BLaER1 treated with 17β-estradiol and CSF1 and Interleukin-3, amounts not matched to agents 10 nM and 100 nM (cell line): ENCODE results near the gene DRC7.

Experiments used
- H3K27ac ChIP-seq, 11 experiments: shearing (Covaris generic); formaldehyde crosslinking; 2 replicates each; pipeline ENCODE4 v1.8.1; 2022
- H3K27me3 ChIP-seq, 11 experiments: shearing (Covaris generic); formaldehyde crosslinking; 2 replicates each; pipeline ENCODE4 v1.8.1; 2022
- H3K36me3 ChIP-seq, 11 experiments: shearing (Covaris generic); formaldehyde crosslinking; 2 replicates each; pipeline ENCODE4 v1.8.1; 2022
- H3K4me1 ChIP-seq, 10 experiments: shearing (Covaris generic); formaldehyde crosslinking; 2 replicates each; pipeline ENCODE4 v1.8.1; 2022
- H3K4me2 ChIP-seq, 11 experiments: shearing (Covaris generic); formaldehyde crosslinking; 2 replicates each; pipeline ENCODE4 v1.8.1; 2022
- H3K4me3 ChIP-seq, 10 experiments: shearing (Covaris generic); formaldehyde crosslinking; 2 replicates each; pipeline ENCODE4 v1.8.1; 2022
- H3K9ac ChIP-seq, 11 experiments: shearing (Covaris generic); formaldehyde crosslinking; 2 replicates each; pipeline ENCODE4 v1.8.1; 2022
- H3K9me3 ChIP-seq, 11 experiments: shearing (Covaris generic); formaldehyde crosslinking; replicated peaks in 1 of 11; 2 replicates each; pipeline ENCODE4 v1.8.1; 2022
- H4K20me1 ChIP-seq, 11 experiments: shearing (Covaris generic); formaldehyde crosslinking; 2 replicates each; pipeline ENCODE4 v1.8.1; 2022
- Cebpa-rat ChIP-seq, 11 experiments: shearing (Covaris generic); IDR thresholded peaks; 2 replicates each; pipeline ENCODE4 v1.8.1; 2022

DRC7 gene

DNA sequence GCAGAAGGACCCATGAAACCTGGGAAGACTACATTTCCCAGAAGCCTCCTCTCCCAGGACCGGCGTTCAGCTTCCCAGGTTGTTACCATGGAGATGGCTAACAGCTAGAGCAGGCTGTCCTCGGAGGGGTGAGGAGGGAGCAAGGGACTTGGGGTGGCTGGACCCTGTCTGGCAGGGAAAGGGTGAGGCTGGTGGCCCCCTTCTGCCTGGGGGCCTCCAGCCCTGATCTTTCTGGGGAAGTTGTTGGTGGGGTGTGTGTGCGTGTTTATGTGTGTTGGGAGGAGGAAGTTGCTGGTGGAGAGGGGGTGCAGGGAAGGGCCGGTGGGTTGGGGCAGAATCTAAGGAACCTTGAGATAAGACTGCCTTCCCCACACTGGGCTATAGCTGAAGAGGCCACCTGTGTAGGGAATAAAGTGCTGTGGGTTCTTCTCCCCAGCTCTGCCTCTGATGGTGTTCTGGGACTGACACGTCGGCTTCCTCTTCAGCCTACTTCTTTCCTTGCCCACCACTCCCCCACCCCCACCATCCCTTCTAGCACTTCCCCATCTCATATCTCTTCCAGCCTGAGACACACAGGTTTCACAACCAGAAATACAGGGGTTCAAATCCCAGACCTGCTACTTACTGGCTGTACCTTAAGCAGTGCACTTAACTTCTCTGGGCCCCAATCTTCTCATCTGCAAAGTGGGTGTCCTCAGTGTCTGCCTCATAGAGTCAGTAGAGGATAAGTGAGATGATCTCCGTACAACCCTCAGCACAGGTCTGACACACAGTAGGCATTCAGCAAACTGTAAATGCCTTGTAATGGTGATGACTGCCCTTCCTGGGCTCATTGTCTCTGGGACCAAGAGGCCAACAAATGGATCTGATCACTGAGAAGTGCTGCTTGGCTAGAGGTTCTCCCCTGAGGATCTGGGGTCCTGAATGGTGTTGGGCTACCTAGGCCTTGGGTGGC is at the start of gene DRC7:
Gene DRC7, plus strand, starts transcription at position 82 of the 955 bp plus-strand sequence. CDS start 3,144 bp downstream, outside the sequence.
- peak within 1 kb of the TSS; percentile 66 to 89 (median 76) for H3K9ac ChIP-seq
- no peak for TF ChIP-seq Cebpa-rat (IDR thresholded peaks at IDR 0.05)
- peak within 1 kb of the TSS; percentile 65 to 97 (median 91) for H3K4me2 ChIP-seq
- H3K4me3 ChIP-seq = peak within 1 kb of the TSS; percentile 39 to 68 (median 55); a peak in 19 of 20 replicates
- H3K27ac ChIP-seq = peak within 1 kb of the TSS; percentile 67 to 100 (median 99); a peak in 21 of 22 replicates
- H3K36me3 ChIP-seq = no peaks in the 10 kb centered on the region
- peaks cover 48 to 69% (median 66%) of the 10 kb centered on the region in 10 experiments for H3K4me1 ChIP-seq
- no peaks in the 10 kb centered on the region for H3K27me3 ChIP-seq
- no peaks in the 10 kb centered on the region for H3K9me3 ChIP-seq
- no peaks in the 10 kb centered on the region for H4K20me1 ChIP-seq

DNA sequence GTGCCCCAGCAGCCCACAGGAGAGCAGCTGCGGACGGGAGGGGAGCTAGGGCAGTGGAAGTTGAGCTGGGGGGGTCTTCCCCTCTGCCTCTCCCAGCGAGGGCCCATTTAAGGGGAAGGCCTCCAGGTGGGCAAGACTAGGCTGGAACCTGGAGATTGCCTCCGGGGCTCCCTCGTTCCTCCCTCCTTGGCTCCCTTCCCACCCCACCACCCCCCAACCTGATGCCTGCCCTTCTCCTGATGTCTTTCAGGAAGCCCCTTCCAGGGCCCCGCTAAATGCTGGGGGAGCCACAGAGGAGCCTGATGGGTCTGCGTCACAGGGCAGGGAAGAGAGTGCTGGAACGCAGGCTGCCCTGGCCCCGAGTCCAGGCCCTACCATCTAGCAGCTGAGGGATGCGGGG is 49.4 kb upstream of the DRC7 start:
- H3K9me3 ChIP-seq = no peaks in the 10 kb centered on the region
- no peak overlapping the region for H3K4me3 ChIP-seq
- H3K9ac ChIP-seq = peak overlapping the region in 7 of 11 experiments; percentile 6 to 68 (median 51); a peak in 14 of 22 replicates
- TF ChIP-seq Cebpa-rat (IDR thresholded peaks at IDR 0.05) = no peak
- H3K4me2 ChIP-seq = peak overlapping the region; percentile 60 to 94 (median 81)
- peak overlapping the region in 8 of 11 experiments; percentile 79 to 91 (median 86); a peak in 16 of 22 replicates for H3K27ac ChIP-seq
- no peaks in the 10 kb centered on the region for H4K20me1 ChIP-seq
- no peaks in the 10 kb centered on the region for H3K27me3 ChIP-seq
- peaks cover 0 to 10% (median 0%) of the 10 kb centered on the region in 11 experiments; a peak in 1 of 22 replicates for H3K36me3 ChIP-seq
- H3K4me1 ChIP-seq = peaks cover 90 to 100% (median 97%) of the 10 kb centered on the region in 10 experiments

DNA sequence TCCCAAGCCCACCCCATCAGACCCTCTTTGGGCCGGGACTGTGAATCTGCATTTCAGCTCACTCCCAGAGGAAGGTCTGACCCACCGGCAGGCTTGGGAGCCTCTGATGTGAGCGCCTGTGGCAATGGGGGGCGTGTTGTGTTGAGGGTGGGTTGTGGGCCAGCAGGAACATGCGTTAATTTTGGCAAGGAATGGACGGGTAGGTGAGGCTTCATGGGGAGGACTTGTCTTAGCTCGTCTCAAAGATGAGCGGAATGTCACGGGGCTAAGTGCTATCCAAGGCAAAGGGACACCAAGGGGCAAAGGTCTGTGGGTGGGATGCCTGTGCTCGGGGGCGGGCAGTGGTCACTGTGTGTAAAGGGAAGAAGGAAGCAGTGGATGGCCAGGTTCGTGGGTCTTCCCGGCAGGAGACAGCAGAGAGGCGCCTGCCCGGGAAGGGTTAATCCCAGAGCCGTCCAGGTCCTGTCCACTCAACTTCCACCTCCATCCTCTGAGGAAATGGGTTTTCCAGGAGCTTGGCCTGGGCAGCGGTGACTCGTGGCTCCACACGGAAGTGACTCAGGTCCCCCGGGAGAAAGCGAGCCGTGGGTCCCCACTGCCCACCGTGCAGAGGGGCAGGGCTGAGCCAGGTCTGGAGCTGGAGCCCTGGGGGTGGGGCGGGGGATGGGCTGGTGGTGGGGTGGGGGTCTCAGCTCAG is 48.8 kb upstream of the DRC7 start:
- peak overlapping the region in 8 of 11 experiments; percentile 6 to 68 (median 54); a peak in 15 of 22 replicates for H3K9ac ChIP-seq
- no peaks in the 10 kb centered on the region for H3K9me3 ChIP-seq
- no peaks in the 10 kb centered on the region for H4K20me1 ChIP-seq
- H3K36me3 ChIP-seq = peaks cover 0 to 12% (median 0%) of the 10 kb centered on the region in 11 experiments; a peak in 2 of 22 replicates
- H3K4me2 ChIP-seq = peak overlapping the region; percentile 53 to 94 (median 81)
- H3K27me3 ChIP-seq = no peaks in the 10 kb centered on the region
- H3K4me1 ChIP-seq = peaks cover 87 to 100% (median 94%) of the 10 kb centered on the region in 10 experiments
- peak overlapping the region in 9 of 11 experiments; percentile 38 to 91 (median 85); a peak in 17 of 22 replicates for H3K27ac ChIP-seq
- no peak for TF ChIP-seq Cebpa-rat (IDR thresholded peaks at IDR 0.05)
- H3K4me3 ChIP-seq = no peak overlapping the region

DNA sequence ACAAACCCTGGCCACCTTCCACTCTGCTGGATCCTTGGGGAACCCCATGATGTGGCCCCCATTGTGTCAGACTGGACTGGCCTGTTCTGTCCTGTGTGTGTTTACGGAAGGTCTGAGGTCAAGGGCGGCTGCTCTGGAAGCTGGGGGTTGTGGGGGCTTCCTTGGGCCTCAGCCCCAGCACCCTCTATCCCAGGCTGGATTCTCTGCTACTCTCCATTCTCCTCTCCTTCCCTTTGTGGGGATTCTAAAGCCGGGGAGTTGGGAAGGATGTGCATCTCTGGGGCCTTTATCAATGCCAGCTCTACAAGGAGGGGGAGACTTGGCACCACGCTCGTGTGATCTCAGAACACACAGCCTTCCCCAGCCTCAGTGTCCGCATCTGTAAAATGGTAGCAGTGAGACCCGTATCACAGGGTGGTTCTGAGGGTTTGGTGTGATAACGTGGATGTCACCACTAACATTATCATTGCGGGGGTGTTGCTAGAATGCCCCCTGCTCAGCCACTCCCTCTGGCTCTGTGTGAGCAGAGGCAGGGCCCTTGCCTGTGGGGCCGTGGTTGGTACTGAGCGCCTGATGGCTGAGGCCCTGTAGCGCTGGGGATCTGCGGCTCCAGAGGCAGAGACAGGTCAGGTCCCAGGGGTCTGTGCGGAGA is 48.1 kb upstream of the DRC7 start:
- Histone ChIP-seq H3K27me3 (no peaks in the 10 kb centered on the region), H3K36me3 (peaks cover 0 to 19% (median 0%) of the 10 kb centered on the region in 11 experiments; a peak in 3 of 22 replicates), H3K4me2 (peak overlapping the region; percentile 35 to 94 (median 81); a peak in 20 of 22 replicates), H3K4me3 (0 out of 20 replicates have a peak overlapping the region, but pooled peaks of 1 of the 10 experiments have one; percentile 13), H3K27ac (peak overlapping the region in 9 of 11 experiments; percentile 38 to 91 (median 85); a peak in 18 of 22 replicates), H4K20me1 (no peaks in the 10 kb centered on the region), H3K4me1 (peaks cover 82 to 100% (median 95%) of the 10 kb centered on the region in 10 experiments), H3K9me3 (no peaks in the 10 kb centered on the region), H3K9ac (peak overlapping the region in 8 of 11 experiments; percentile 22 to 71 (median 56); a peak in 15 of 22 replicates)
- no peak for TF ChIP-seq Cebpa-rat (IDR thresholded peaks at IDR 0.05)

GRCh38 chr16:57647136-57647875 is 47.3 kb upstream of the DRC7 start:
- no peak for TF ChIP-seq Cebpa-rat (IDR thresholded peaks at IDR 0.05)
- H3K4me2 ChIP-seq = peak overlapping the region; percentile 52 to 94 (median 86)
- H4K20me1 ChIP-seq = no peaks in the 10 kb centered on the region
- no peaks in the 10 kb centered on the region for H3K27me3 ChIP-seq
- peaks cover 81 to 100% (median 95%) of the 10 kb centered on the region in 10 experiments for H3K4me1 ChIP-seq
- H3K36me3 ChIP-seq = peaks cover 0 to 26% (median 0%) of the 10 kb centered on the region in 11 experiments; a peak in 3 of 22 replicates
- peak overlapping the region in 10 of 11 experiments; percentile 7 to 91 (median 84); a peak in 19 of 22 replicates for H3K27ac ChIP-seq
- peak overlapping the region in 5 of 10 experiments; percentile 5 to 43 (median 27); a peak in 5 of 20 replicates for H3K4me3 ChIP-seq
- H3K9me3 ChIP-seq = no peaks in the 10 kb centered on the region
- H3K9ac ChIP-seq = peak overlapping the region in 9 of 11 experiments; percentile 46 to 76 (median 71); a peak in 18 of 22 replicates

DNA sequence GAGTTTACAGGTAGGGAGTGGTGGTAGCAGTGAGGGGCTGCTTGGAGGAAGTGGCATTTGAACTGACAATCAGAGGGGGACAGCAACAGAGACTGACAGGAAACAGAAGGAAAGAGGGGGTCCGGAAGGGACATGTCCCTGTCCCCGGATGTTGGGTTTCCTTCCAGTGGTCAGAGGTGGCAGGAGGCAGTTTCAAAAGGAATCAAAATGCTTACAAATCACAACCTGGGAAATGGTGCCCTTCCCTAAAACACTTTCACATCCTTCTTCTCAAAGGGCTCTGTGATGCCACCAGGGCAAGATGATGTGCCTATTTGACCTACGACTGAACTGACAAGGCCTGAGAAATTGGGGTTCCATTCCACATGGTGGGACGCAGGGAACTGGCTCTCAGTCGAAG is 46.5 kb upstream of the DRC7 start:
- Histone ChIP-seq H3K36me3 (peaks cover 0 to 26% (median 0%) of the 10 kb centered on the region in 11 experiments; a peak in 3 of 22 replicates), H3K9ac (peak overlapping the region in 9 of 11 experiments; percentile 46 to 76 (median 71); a peak in 18 of 22 replicates), H3K4me1 (peaks cover 81 to 100% (median 95%) of the 10 kb centered on the region in 10 experiments), H3K27ac (peak overlapping the region in 10 of 11 experiments; percentile 28 to 91 (median 84); a peak in 19 of 22 replicates), H3K4me2 (peak overlapping the region; percentile 52 to 94 (median 86)), H4K20me1 (no peaks in the 10 kb centered on the region), H3K27me3 (no peaks in the 10 kb centered on the region), H3K9me3 (no peaks in the 10 kb centered on the region), H3K4me3 (peak overlapping the region in 2 of 10 experiments; percentile 33 to 43; a peak in 2 of 20 replicates)
- peak in 3 of 11 experiments; percentile 49 to 60 (median 55); a peak in 4 of 22 replicates for TF ChIP-seq Cebpa-rat (IDR thresholded peaks at IDR 0.05)
